Astrocyte (in vitro differentiated cells and primary cell): ENCODE measurements around the gene ZNF385D.
"Not testable (repeated sequence)": the region's sequence is repeated elsewhere in the genome, so short reads cannot be mapped to it uniquely, and the experiment has no call there.

Source experiments
- CTCF ChIP-seq: IDR thresholded peaks from 2 replicates; pipeline ENCODE4 v1.5.1; 2011; ENCODE audit warnings: low read depth, mild to moderate bottlenecking, inconsistent platforms, low read length, moderate library complexity; ENCODE audit not compliant: insufficient read depth
- EZH2 ChIP-seq: IDR thresholded peaks from 2 replicates; pipeline ENCODE4 v1.6.1; 2012; ENCODE audit warnings: mild to moderate bottlenecking, low read length, inconsistent platforms; ENCODE audit not compliant: insufficient read depth

- not testable (repeated sequence) for TF ChIP-seq EZH2, CTCF
These were observed 363.7 kb downstream of the ZNF385D start for GRCh38 chr3:21387142-21387826.
